ENCODE results near the gene ZRANB1. TPM values are rescaled to one million over a fixed set of nuclear protein-coding genes. Genes with fewer than 3 reads are reported as not detected.
A peak's percentile ranks its signal among the peaks of the same experiment; 100 is the strongest.

ZRANB1 gene
- total and polyA plus RNA-seq, 8 donors: 7.0 to 63.7 (median 10.9) TPM

DNA sequence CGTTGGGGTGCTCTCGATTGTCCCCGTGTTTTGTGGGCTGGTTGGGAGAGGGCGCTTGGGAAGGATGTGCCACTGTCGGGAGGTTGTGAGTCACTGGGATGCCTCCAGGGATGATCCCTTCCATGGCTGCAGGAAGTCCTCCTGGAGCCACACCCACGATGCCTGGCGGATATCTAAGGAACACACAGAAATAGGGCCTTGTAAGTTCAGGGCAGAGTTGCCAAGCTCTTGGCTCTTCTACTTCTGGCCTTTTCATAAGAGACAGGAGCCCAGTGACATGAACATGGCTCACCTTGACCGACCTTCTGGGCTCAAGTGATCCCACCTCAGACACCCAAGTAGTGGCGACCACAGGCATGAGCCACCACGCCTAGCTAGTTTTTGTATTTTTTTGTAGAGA is 47.6 kb downstream of the ZRANB1 start:
- H3K36me3 ChIP-seq: peaks cover 56 to 100% (median 96%) of the 10 kb centered on the region in 4 donors
- intact Hi-C loops (cut with DNase I; ENCODE audit: low total_unique reads): no loop called here
- DNase-seq: no peak
- WGBS, 5 donors: 75 to 84% (median 77%) methylated on average over 10 of the region's 10 CpGs
- peaks cover 0 to 13% (median 8%) of the 10 kb centered on the region in 4 donors for H3K4me1 ChIP-seq
- H3K9me3 ChIP-seq: no peaks in the 10 kb centered on the region
- H3K4me3 ChIP-seq: no peak overlapping the region
- no peaks in the 10 kb centered on the region for H3K27me3 ChIP-seq
- TF ChIP-seq, protein P1, sequence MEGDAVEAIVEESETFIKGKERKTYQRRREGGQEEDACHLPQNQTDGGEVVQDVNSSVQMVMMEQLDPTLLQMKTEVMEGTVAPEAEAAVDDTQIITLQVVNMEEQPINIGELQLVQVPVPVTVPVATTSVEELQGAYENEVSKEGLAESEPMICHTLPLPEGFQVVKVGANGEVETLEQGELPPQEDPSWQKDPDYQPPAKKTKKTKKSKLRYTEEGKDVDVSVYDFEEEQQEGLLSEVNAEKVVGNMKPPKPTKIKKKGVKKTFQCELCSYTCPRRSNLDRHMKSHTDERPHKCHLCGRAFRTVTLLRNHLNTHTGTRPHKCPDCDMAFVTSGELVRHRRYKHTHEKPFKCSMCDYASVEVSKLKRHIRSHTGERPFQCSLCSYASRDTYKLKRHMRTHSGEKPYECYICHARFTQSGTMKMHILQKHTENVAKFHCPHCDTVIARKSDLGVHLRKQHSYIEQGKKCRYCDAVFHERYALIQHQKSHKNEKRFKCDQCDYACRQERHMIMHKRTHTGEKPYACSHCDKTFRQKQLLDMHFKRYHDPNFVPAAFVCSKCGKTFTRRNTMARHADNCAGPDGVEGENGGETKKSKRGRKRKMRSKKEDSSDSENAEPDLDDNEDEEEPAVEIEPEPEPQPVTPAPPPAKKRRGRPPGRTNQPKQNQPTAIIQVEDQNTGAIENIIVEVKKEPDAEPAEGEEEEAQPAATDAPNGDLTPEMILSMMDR (IDR thresholded peaks at IDR 0.05): no peak
- TF ChIP-seq POLR2AphosphoS5 (IDR thresholded peaks at IDR 0.05): no peak
- no peak for TF ChIP-seq POLR2A (IDR thresholded peaks at IDR 0.05)
- no peak for TF ChIP-seq EP300 (IDR thresholded peaks at IDR 0.05)
- H3K27ac ChIP-seq: no peak overlapping the region

DNA sequence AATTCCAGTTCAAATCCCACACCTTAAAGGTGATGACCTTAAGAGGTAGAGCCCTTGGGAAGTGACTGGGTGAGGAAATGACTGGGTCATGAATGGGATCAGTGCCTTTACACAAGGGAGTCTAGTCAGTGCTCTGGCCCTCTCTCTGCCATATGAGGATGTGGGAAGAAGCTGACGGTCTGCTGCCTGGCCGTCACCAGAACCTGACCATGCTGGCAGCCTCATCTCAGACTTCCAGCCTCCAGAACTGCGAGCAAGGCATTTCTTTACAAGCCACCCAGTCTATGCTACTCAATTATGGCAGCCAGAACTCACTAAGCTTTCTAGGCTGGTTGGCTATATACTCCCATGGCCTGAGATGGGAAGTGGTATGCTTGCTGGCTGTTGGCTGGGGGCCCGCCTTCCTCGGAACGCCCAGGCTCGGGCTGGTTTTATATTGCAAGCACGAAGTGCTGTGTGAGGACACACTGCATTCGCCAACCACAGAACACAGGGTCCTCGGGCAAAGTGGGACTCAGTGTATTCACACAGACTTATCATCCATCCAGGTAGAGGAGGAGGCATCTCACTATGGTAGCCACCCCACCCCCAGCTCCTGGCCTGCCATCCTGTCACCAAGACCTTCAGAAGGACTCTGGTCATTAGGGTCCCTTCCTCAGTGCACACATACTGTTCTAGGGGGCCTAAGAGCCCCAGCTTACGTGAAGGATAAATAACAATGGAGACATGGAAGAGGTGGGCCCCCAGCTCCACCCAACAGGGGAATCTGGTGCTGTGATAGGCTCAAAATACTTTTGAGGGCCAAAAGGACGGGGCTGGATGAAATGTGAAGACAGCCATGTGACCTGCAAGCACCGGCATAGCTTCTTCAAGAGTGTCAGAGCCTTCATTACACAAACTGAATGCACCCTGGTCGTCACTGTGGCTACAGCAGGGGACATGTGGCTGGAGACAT is 49.0 kb downstream of the ZRANB1 start:
- Histone ChIP-seq H3K36me3 (peaks cover 54 to 100% (median 96%) of the 10 kb centered on the region in 4 donors), H3K4me1 (peaks cover 0 to 13% (median 8%) of the 10 kb centered on the region in 4 donors), H3K27me3 (no peaks in the 10 kb centered on the region), H3K9me3 (no peaks in the 10 kb centered on the region), H3K4me3 (no peak overlapping the region), H3K27ac (peak overlapping the region in 1 of 5 donors; percentile 12)
- intact Hi-C loops (cut with DNase I; ENCODE audit: low total_unique reads): no loop called here
- 82 to 87% (median 84%) methylated on average over 7 to 14 of the region's 14 CpGs for WGBS, 5 donors
- TF ChIP-seq EP300 (IDR thresholded peaks at IDR 0.05) (no peak), POLR2AphosphoS5 (IDR thresholded peaks at IDR 0.05) (no peak)
- no peak for DNase-seq

- 80 to 91% (median 87%) methylated on average over 4 of the region's 4 CpGs for WGBS, 5 donors
- intact Hi-C loops (cut with DNase I; ENCODE audit: low total_unique reads): no loop called here
- H3K27ac ChIP-seq: no peak overlapping the region
- no peaks in the 10 kb centered on the region for H3K27me3 ChIP-seq
- peaks cover 0 to 13% (median 8%) of the 10 kb centered on the region in 4 donors for H3K4me1 ChIP-seq
- DNase-seq: no peak
- no peaks in the 10 kb centered on the region for H3K9me3 ChIP-seq
- peaks cover 56 to 100% (median 97%) of the 10 kb centered on the region in 4 donors for H3K36me3 ChIP-seq
- TF ChIP-seq POLR2AphosphoS5 (IDR thresholded peaks at IDR 0.05) (no peak), EP300 (IDR thresholded peaks at IDR 0.05) (no peak), POLR2A (IDR thresholded peaks at IDR 0.05) (no peak)
- TF ChIP-seq, protein P1 (IDR thresholded peaks at IDR 0.05): no peak
- H3K4me3 ChIP-seq: no peak overlapping the region
Observed at GRCh38 chr10:124991835-124992234, 49.9 kb downstream of the ZRANB1 start.

GRCh38 chr10:124992462-124993344 is 50.8 kb downstream of the ZRANB1 start:
- DNase-seq: peak; percentile 72 to 84
- Histone ChIP-seq H3K4me3 (no peak overlapping the region), H3K9me3 (no peaks in the 10 kb centered on the region), H3K4me1 (peaks cover 0 to 13% (median 8%) of the 10 kb centered on the region in 4 donors), H3K27me3 (no peaks in the 10 kb centered on the region), H3K27ac (peak overlapping the region in 2 of 5 donors; percentile 9 to 49), H3K36me3 (peaks cover 60 to 100% (median 97%) of the 10 kb centered on the region in 4 donors)
- 63 to 70% (median 64%) methylated on average over 20 of the region's 20 CpGs for WGBS, 5 donors
- intact Hi-C loops (cut with DNase I; ENCODE audit: low total_unique reads): no loop called here
- TF ChIP-seq, protein P1 (IDR thresholded peaks at IDR 0.05): peak in 5 of 7 experiments; percentile 67 to 86 (median 73)
- peak in 1 of 3 donors; percentile 75 for TF ChIP-seq POLR2AphosphoS5 (IDR thresholded peaks at IDR 0.05)
- no peak for TF ChIP-seq POLR2A (IDR thresholded peaks at IDR 0.05)
